ENCODE results near the gene ATRAID.
A peak's percentile ranks its signal among the peaks of the same experiment; 100 is the strongest.
"Not testable (repeated sequence)": the region's sequence is repeated elsewhere in the genome, so short reads cannot be mapped to it uniquely, and the experiment has no call there.

ATRAID gene

DNA sequence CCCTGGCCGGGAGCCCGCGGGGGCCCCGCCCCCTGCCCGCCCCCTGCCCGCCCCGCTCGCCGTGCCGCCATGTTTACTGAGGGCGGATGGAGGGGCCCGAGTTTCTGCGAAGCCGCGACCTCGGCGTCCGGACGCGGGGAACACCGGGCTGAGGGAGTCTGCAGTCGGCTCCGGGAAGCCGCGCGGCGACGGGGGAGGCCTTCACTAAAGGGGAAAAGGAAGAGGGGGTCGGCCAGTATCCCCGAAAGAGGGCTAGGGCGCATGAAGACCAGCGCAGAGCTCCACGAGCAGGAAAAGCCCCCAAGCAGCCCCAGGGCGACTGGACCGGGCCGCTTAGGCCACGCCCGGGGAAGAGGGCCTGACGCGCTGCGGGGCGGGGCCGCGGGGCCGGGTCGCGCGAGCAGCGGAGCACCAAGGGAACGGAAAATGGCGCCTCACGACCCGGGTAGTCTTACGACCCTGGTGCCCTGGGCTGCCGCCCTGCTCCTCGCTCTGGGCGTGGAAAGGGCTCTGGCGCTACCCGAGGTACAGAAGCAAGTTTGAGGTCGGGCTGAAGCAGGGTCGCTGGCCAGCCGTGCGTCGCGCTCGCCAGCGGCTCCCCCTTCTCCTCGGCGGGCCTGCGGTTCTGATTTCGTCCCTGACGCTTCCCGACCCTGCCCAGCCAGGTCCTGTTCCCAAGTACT lies at the start of gene ATRAID, which contains the start of gene SLC5A6:
Gene ATRAID (plus strand): TSS at position 99 of the 683 bp plus-strand sequence. CDS start 328 bp downstream, at position 427.
Gene SLC5A6 (minus strand): TSS at position 326 of the 683 bp plus-strand sequence. CDS start 4,618 bp downstream, outside the sequence.
- DNase-seq: peak; percentile 72

DNA sequence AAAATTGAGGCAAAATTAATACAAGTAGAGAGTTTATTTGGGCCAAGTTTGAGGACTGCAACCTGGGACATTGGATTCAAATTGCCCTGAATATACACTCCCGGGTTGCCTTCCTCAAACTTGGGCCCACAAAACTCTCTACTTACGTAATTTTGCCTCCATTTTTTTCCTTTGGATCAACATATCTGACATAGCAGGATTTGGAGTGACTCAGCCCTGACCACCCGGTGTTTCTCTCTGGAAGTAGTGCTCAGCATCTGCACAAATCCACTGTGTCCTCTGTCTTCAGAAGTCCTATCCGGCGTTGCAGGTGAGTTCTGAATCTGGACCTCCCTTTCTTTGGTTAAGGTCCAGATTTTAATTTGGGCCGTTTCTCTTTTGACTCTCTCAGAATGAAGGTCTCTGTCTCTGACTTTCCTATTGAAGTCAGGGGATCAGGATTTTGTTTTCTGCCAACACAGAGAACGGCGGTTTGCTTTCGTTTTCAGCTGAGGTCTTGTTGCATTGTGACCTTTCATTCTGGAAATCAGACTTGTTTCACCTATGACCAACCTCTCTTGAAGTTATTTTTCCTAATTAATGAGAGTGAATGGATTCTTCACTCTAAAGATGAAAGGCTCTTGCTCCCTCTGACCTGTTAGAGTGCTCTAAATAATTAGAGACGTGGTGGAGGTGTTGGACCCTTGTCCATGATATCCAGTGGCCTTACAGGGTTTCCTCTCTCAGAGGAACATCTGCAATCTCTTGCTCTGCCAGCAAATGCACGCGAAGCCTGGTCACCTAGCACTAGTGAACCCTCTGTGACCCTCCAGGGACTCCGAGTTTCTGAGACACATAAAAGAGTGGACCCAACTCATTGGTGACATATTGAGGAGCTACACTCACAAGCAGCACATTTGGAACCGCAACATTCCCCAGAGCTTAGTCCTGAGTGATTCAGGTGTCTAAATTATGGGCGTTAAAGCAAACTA lies 49.4 kb upstream of the ATRAID start:
- DNase-seq: peak; percentile 12

- no peak for DNase-seq
These were observed 46.7 kb upstream of the ATRAID start for GRCh38 chr2:27164960-27165763.

DNA sequence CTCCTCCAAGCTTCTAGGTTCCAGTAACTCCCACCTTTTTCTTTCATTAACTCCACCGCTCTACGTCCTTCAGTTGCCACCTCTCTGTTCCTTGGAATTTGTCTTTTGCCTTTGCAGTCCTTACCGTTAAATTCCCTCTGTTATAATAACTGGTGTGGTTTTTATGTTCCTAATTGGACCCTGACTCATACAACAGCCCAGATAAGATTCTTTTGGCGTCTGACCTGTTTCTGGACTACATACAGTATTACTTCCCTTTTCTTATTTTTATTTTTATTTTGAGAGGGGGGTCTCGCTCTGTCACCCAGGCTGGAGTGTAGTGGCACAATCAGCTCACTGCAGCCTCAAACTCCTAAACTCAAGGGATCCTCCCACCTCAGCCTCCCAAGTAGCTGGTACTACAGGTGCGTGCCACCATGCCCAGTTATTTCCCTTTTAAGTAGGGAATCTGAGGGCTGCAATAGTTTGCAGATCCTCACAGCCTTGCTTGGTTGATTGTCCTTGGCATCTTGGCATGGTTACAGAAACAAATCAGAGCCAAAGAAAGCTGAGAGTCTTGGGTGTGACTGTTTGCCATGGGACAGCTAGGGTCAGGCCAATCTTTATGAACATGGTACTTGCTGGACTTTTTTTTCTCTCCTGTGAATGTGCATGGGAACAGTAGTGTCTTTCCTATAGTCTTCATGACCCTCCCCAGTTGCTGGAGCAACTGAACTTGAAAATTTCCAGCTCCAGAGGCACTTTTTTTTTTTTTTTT lies 41.1 kb upstream of the ATRAID start:
- no peak for DNase-seq

DNA sequence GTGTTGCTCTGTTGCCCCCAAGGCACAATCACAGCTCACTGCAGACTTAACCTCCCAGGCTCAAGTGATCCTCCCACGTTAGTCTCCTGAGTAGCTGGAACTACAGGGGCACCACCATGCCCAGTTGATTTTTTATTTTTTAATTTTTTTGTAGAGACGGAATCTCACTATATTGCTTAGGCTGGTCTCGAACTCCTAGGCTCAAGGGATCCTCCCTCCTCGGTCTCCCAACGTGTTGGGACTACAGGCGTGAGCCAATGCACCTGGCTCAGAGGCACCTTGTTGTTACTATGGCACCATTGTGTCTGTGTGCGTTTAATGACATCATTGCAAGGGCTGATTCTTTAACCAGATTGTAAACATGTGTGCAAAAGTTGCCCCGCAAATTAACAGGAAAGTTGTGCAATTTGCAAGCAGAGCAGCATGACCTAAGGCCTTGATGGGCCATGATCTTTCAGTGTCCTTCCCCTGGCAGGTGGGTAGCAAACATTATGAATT lies 40.4 kb upstream of the ATRAID start:
- DNase-seq: no peak

- DNase-seq: no peak
These were observed 37.2 kb upstream of the ATRAID start for GRCh38 chr2:27174638-27175037.

DNA sequence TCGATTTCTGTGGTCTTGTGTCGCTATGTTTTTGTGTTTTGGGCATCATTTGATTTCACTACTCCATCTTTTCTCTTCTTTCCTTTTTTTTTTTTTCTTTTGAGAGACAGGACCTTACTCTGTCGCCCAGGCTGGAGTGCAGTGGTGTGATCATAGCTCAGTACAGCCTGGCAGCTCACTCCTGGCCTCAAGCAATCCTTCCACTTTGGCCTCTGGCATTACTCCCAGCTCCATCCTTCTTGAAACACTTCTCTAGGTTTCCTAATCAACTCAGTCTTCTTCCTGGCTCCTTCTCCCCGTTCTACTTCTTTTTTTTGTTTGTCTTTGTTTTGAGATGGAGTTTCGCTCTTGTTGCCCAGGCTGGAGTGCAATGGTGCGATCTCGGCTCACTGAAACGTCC lies 36.5 kb upstream of the ATRAID start:
- no peak for DNase-seq

GRCh38 chr2:27175781-27176180 lies 36.1 kb upstream of the ATRAID start:
- not testable (repeated sequence) for DNase-seq

DNA sequence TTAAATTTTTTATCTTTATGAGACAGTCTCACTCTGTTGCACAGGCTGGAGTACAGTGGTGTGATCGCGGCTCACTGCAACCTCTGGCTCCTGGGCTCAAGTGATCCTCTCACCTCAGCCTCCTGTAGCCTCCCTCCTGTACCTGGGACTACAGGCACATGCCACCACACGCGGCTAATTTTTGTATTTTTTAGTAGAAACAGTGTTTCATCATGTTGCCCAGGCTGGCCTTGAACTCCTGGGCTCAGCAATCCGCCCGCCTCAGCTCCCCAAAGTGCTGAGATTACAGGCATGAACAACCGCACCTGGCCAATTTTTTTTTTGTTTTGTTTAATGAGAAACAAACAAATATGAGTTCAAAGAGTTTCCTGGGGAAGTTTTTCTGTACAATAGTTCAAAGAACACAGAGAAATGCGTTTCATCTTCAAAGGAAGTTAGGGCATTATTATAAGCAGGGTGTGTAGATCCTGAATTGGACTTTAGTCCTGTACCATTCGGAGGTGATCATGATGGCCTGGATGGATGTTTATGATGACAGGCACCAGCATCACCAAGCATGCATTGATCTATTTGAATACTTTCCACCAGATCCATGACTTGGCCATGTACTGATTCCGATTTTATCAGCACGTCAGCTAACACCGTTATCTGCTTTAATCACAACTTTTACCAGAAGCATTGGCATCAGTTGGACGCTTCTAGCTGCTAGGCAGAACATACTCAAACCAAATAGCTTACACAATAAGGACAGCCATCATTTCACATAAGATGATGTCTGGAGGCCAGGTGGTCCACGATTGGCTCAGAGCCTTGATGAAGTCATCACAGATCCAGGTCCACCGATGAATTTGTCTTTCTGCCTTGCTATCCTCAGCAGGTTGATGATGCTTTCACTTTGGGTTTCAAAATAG lies 34.1 kb upstream of the ATRAID start:
- DNase-seq: no peak

DNA sequence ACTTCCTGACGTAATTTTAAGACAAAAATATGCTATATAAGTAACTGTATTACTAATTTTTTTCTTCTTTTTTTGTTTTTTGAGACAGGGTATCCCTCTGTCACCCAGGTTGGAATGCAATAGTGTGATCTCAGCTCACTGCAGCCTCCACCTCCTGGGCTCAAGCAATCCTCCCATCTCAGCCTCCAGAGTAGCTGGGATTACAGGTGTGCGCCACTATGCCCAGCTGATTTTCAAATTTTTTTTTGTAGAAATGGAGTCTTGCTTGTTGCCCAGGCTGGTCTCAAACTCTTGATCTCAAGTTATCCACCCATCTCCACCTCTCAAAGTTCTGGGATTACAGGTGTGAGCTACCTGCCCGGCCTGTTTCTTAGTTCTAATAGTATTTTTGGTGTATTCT lies 33.4 kb upstream of the ATRAID start:
- no peak for DNase-seq

GRCh38 chr2:27179344-27180000 lies 32.4 kb upstream of the ATRAID start:
- DNase-seq: no peak

DNA sequence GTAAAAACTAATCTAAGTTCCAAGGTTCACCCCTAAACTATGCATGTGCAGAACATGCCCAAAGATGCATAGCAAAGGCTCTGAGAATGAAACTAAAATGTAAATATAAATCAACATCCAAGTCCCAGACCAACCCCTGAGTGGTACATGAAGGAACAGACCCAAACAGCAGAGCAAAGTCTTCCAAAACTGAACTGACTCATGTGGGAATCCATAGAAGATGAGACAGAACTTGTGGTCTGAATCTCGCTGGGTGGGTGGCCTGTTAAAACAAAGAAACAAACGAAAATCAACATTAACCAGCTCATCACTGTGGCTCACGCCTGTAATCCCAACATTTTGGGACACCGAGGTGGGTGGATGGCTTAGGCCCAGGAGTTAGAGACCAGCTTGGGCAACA lies 29.5 kb upstream of the ATRAID start:
- DNase-seq: no peak

GRCh38 chr2:27184115-27184514 lies 27.7 kb upstream of the ATRAID start:
- no peak for DNase-seq

DNA sequence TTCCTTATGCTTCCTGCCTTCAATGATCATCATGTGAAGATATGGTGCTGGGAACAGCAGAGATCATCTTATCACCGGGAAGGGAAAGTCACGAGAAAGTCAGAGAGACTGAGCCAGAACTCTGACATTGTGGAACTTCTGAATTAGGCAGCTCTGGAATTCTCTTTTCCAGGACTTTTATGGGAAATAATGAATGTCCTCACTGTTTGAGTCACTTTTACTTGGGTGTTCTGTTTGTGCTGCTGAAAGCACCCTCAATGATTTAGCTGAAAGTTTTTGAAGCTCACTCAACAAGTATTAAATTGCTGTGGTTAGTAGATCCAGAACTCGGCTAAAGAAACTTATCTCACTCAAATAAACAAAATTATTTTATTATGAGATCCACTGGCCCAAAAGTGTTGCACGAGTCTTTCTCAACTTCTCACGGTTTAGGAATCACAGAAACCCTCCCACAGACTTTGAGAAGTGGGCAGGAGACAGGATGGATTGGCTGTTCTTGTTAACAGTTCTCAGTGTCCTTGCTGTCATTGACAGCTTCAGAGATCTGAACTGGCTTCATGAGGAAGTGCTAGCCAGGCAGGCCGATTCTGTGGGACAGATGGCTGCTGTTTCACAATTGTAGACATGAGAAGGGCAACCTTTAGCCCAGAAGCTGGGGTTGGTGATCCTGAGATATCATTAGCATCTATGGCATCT lies 26.4 kb upstream of the ATRAID start:
- no peak for DNase-seq

GRCh38 chr2:27186613-27187345 lies 25.1 kb upstream of the ATRAID start:
- no peak for DNase-seq

- DNase-seq: no peak
These were observed 21.9 kb upstream of the ATRAID start for GRCh38 chr2:27189989-27190388.

DNA sequence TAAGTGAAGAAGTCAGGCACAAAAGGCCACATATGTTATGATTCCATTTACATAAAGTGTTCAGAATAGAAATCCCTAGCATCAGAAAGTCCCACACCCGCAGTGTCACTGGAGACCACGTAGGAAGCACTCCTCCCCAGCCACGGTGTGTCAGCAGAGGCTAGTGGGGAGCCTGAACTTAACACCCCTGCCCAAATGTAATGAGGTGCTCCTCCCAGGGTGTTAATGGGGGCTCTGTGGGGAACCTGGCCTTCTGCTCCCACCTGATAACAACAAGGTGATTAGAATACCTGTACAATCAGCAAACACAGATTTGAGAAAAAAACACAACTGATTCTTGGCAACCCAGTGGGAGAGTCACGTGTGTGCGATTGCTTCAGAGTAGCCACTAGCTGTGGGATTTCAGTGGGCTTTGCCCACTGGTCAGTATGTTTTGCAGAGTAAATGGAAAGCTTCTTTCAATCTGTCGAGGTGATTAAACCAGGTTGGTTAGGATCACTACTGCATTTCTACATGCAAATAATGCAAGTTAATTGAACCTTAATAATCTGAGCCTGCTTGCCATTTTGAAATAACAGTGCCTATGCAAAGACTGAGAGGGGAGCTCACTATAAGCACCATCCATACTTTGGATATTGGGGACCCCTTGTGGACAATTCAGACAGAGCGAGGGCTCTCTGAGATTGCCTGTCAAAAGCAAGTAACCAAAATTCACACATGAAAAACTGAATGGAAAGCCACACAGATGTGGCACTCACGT lies 20.6 kb upstream of the ATRAID start:
- peak; percentile 41 for DNase-seq

All from SHP77 treated with DMSO at 0.1 percent for 48 hours (cell line).